Measurements from ENCODE around the gene CTDNEP1. TPM values are rescaled to one million over a fixed set of nuclear protein-coding genes. Genes with fewer than 3 reads are reported as not detected.

CTDNEP1 gene
- total RNA-seq, 1 experiment from 2014 or later: 65.5 TPM

- peak; percentile 75 for DNase-seq (ENCODE audit: low read depth)
Measured at GRCh38 chr17:7280519-7281073, 29.1 kb upstream of the CTDNEP1 start.

GRCh38 chr17:7279448-7279847, 27.9 kb upstream of the CTDNEP1 start:
- DNase-seq (ENCODE audit: low read depth): no peak

DNA sequence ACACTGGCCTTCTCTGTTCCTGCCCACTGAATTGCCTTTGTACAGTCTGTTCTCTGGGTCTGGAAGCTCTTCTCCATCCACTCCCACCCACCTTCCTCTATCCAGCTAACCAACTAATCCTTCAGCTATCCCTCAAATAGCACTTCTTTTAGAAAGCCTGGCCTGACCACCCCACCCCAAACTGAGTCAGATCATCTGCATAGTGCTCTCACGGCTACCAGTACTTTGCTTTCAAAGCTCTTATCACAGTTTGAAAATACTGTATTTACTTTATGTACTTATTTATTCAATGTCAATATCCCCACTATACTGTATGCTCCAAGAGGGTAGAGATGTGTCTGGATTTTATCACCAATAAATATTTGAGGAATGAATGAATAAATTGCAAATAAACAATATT, 15.2 kb upstream of the CTDNEP1 start:
- DNase-seq (ENCODE audit: low read depth): peak; percentile 19

DNA sequence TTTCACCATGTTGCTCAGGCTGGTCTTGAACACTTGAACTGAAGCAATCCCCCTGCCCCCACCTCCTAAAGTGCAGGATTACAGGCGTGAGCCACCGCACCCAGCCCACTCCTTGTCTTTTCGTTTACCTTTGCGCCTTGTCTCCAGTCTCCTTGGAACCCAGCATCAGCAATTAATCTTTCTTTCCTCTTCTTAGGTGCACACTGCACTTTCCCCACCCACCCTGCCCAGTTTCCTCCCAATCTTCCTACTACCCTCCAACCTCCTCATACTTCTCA, 12.2 kb upstream of the CTDNEP1 start:
- no peak for DNase-seq (ENCODE audit: low read depth)

GRCh38 chr17:7262935-7263800, 11.6 kb upstream of the CTDNEP1 start:
- no peak for DNase-seq (ENCODE audit: low read depth)

- DNase-seq (ENCODE audit: low read depth): no peak
Measured at GRCh38 chr17:7262192-7262934, 10.8 kb upstream of the CTDNEP1 start, which contains the start of gene CLDN7. CLDN7 (minus strand) TSS chr17:7262478; CDS start chr17:7262043, 435 bp downstream.

DNA sequence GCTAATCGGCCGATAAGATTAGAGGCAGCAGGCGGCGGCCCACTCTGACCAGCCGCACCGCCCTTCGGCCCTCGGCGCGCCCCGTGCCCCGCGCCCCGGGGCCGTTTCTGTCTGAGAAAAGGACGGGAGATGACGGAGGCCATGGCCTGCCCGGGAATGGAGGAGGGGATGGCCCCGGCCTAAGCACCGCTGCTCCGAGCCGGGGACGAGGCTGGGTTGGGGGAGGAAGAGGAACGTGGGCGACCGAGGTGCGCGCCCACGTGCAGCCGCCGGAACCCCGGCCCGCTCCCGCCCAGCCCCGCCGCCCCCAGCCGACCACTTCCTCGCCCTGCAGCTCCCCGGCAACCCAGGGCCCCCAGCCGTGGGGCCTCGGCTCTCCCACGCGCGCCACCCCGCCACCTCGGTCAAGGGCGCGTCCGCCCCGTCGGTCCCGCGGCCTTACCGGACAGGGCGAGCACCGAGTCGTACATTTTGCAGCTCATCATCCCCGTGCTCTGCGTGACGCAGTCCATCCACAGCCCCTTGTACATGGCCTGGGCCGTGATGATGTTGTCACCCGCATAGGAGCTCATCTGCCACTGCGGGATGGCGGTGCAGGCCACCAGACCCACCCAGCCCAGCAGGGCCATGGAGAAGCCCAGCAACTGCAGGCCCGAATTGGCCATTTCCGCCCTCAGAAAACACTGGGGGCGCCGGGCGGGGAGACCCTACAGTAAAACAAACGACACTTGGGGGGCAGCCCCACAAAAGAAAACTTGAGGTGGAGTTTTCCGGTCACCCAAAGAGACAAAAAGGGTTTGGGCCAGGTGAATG, 10.1 kb upstream of the CTDNEP1 start:
- DNase-seq (ENCODE audit: low read depth): no peak

GRCh38 chr17:7260651-7261378, 9.3 kb upstream of the CTDNEP1 start:
- DNase-seq (ENCODE audit: low read depth): no peak

GRCh38 chr17:7260151-7260550, 8.6 kb upstream of the CTDNEP1 start:
- DNase-seq (ENCODE audit: low read depth): no peak

GRCh38 chr17:7259555-7259889, 8.0 kb upstream of the CTDNEP1 start:
- DNase-seq (ENCODE audit: low read depth): no peak

DNA sequence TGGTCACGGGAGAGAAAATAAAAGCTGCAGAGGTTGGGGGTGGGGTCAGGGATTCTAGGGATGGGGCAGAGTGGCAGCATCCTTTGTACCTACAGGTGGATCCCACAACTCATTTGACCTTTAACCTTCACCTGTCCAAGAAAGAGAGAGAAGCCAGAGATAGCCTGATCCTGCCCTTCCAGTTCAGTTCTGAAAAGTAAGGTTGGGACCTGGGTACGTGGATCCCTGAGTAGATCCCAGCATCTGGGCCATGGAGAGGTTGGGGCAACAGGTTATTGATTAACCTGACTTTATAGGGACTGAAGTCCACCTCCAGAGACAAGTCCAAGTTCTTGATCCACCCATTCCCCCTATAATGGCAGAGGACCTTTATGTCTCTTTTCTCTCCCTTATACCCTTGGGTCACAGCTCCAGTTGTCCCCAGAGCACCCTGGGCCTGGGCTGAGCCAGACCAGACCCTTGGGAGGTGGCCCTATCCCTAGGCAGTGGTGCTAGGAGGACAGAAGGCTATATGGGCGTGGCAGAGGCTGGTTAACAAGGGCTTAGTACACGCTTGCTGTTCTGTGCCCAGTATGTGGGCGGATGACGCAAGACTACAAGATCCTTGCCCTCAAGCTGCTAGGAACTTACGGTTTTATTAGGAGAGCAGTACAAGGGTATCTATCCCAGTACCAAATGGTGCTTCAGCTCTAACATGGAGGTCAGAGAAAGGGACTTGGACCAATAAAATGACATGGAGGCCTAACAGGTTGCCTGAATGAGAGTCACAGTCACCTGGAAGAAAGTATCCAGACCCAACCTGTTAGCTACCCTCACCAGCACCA, 7.4 kb upstream of the CTDNEP1 start:
- DNase-seq (ENCODE audit: low read depth): peak; percentile 46

DNA sequence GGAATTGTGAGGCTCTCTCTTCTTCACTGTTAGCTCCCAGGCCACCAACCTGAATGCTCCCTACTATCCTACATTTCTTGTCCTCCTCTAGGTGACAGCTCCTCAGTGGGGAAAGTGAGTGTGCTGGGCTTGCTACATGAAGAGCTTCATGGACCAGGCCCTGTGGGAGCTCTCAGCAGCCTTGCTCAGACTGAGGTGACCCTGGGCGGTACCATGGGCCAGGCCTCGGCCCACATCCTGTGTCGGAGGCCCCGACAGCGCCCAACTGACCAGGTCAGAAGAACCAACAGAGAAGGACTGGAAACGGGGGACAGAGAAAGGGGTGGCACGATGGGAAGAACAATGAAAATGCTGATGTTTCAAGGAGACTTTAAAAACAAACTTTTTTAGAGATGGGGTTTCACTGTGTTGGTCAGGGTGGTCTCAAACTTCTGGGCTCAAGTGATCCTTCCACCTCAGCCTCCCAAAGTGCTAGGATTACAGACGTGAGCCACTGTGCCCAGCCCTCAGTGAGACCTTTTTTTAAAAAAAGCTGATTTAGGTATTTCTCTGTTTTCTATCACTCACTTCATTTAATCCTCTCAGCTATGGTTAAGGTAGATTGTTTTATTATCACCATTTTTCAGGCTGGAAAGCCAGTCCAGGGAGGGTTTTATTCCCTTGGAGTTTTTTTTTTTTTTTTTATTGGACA, 5.4 kb upstream of the CTDNEP1 start:
- DNase-seq (ENCODE audit: low read depth): no peak

DNA sequence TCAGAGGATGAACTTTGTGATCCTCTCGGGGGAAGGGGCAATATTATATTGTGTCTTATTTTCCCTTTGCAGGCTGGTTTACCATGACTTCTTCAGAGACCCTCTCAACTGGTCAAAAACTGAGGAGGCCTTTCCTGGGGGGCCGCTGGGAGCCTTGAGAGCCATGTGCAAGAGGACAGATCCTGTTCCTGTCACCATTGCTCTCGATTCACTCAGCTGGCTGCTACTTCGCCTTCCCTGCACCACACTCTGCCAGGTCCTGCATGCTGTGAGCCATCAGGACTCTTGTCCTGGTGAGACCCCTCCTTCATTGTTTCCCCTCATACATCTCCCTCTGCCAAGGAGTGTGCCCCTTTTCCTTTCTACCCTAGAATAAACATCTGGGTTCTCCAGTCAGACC, 3.0 kb upstream of the CTDNEP1 start:
- DNase-seq (ENCODE audit: low read depth): no peak

DNA sequence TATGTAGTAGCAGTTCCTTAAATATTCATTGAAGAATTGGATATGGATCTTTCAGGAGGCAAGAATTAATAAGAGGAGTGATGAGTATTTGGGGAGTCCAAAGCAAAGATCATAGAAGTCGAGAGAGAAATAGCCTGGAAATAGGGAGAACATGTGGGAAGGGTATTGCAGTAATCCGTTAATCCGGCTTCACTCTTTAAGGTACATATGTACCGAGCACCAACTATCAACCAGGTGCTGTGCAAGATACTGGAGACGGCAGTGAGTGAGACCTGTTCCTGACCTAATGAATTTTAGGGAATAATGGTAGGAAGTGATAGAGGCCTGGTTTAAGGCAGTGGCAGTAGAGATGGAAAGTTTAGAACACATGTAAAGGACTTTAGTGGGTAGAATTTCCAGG, 1.5 kb upstream of the CTDNEP1 start:
- no peak for DNase-seq (ENCODE audit: low read depth)

GRCh38 chr17:7252176-7253043, 876 bp upstream of the CTDNEP1 start, which contains the start of gene ELP5:
ELP5 (plus strand) TSS chr17:7252215; CDS start chr17:7252551, 336 bp downstream.
- peak; percentile 94 for DNase-seq (ENCODE audit: low read depth)

DNA sequence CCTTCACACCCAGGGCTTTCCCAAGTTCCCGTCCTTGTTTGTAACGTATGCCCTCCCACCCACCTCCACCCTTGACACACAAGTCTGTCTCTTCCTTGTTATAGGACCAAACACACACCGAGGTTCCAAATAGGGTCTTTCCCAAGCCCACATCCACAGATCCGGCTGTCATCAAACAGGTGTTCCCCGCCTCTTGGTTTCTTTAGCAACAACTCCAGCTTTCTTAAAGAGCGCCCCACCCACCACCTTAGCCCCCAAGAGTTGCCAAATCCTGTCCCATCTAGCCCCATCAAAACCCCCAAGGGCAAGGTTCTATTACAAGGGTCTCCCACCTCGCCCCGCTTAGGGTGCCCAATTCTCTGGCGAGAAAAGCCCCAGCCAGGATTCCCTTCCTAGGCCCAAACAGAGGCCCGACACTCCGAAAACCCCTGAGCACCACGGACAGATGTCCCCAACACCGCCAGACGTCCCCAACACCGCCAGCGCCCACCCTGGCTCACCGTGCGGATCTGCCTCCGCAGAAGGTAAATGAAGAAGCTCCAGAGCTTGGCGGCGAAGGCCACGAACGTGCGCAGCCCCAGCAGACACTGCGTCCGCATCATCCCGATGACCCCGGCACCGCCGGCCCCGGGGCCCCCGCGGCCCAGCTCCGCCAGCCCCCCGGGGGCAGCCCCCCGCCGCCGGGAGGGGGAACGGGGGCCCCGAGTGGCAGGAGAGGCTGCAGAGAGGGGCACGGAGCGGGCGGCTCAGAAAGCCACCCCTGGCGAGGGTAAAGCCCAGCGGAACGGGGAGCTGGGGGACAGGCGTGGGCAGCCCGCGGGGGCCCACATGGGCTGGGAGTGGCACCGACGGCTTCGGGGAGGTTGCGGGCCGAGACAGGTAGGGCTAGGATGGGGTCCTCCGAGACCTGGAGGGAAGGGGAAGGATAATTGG, 573 bp downstream of the CTDNEP1 start:
- DNase-seq (ENCODE audit: low read depth): no peak

DNA sequence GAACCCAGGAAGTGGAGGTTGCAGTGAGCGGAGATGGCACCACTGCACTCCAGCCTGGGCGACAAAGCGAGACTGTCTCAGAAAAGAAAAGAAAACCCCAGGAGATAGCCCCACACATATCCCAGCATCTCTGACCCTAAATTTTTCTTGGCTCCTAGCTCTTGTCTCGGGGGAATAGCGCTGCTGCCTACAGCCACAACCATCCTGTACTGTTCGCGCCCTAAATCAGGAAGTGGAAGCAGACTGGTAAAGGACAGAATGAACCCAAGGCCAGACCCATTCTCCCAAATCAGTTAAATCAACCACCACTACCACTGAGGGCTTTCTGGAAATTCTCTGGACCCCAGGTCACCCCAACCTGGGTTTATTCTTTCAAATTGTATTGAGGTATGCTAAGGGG, 1.7 kb downstream of the CTDNEP1 start:
- DNase-seq (ENCODE audit: low read depth): no peak

DNA sequence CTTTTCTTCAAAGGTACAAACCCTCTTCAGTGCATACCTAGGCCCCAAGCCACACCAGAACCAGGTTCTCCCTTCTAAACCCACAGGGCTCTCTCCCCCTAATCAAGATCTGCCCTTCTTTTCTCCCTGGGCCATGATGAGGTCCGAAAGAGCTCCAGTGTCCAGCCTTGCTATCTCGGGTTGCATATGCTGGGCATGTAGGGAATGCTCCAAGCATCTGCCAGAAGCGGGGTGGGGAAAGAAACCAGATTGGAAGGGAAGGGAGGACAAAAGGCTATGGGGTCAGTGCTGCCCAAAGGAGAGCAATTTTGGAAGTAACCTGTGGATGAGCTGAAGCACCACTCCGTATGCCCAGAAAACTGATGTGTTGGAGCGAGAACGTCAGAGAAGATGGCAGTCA, 2.3 kb downstream of the CTDNEP1 start:
- no peak for DNase-seq (ENCODE audit: low read depth)

Data from LHCN-M2 (cell line).